Gastroesophageal sphincter (tissue), 3 donors: Measurements from ENCODE around the gene ANKRD9.

Experiments used
- CTCF ChIP-seq, 4 experiments: fragments of 200-600 bp in 2 of 4; fragments of 450-650 bp in 2 of 4; sonication (generic) in 1 of 4; IDR thresholded peaks; one replicate each; pipeline ENCODE4 v1.5.1; 2017 to 2019; ENCODE audit warnings: antibody characterized with exemption in 4 of 4, mild to moderate bottlenecking in 2 of 4, moderate library complexity in 2 of 4
- EP300 ChIP-seq: sonication (generic); formaldehyde crosslinking; IDR thresholded peaks from one replicate; pipeline ENCODE4 v1.6.1; 2017; ENCODE audit warnings: antibody characterized with exemption, mild to moderate bottlenecking

GRCh38 chr14:102539544-102540314 is 30.2 kb upstream of the ANKRD9 start:
- TF ChIP-seq EP300 (no peak), CTCF (IDR thresholded peaks at IDR 0.05) (no peak)
